ENCODE results near the gene FAM3C. TPM values are rescaled to one million over a fixed set of nuclear protein-coding genes. Genes with fewer than 3 reads are reported as not detected.

The FAM3C gene
- total RNA-seq, 4 donors from 2014 or later: 91.0 to 109 (median 97.9) TPM

- peak overlapping the region; percentile 61 to 87 (median 73) for H3K27ac ChIP-seq
- no peaks in the 10 kb centered on the region for H3K36me3 ChIP-seq
- intact Hi-C loops (cut with DNase I): no loop called here
- peaks cover 8 to 11% of the 10 kb centered on the region in 2 donors for H3K4me1 ChIP-seq
- 61 to 68% methylated on average over 7 of the region's 7 CpGs for WGBS, 2 donors
- DNase-seq: peak in 1 of 2 donors; percentile 4
- H3K27me3 ChIP-seq: no peaks in the 10 kb centered on the region
- TF ChIP-seq CTCF (IDR thresholded peaks at IDR 0.05) (no peak), POLR2A (IDR thresholded peaks at IDR 0.05) (no peak)
- H3K9me3 ChIP-seq: no peaks in the 10 kb centered on the region
- H3K4me3 ChIP-seq (replicated peaks in 1 of 3): peak overlapping the region in 1 of 3 donors; percentile 86
These were observed 1.4 kb downstream of the FAM3C start for GRCh38 chr7:121394709-121395140.

GRCh38 chr7:121393005-121393366 is 3.1 kb downstream of the FAM3C start:
- Histone ChIP-seq H3K4me3 (replicated peaks in 1 of 3) (no peak overlapping the region), H3K27me3 (no peaks in the 10 kb centered on the region), H3K9me3 (no peaks in the 10 kb centered on the region), H3K4me1 (peaks cover 8 to 28% of the 10 kb centered on the region in 2 donors), H3K27ac (no peak overlapping the region), H3K36me3 (no peaks in the 10 kb centered on the region)
- WGBS, 2 donors: 96 to 97% methylated on average over 7 of the region's 7 CpGs
- no peak for DNase-seq
- intact Hi-C loops (cut with DNase I): no loop called here
- TF ChIP-seq POLR2A (IDR thresholded peaks at IDR 0.05) (no peak), CTCF (IDR thresholded peaks at IDR 0.05) (no peak)

- 95 to 96% methylated on average over 10 of the region's 10 CpGs for WGBS, 2 donors
- Histone ChIP-seq H3K4me1 (peaks cover 8 to 31% of the 10 kb centered on the region in 2 donors), H3K27me3 (no peaks in the 10 kb centered on the region), H3K27ac (no peak overlapping the region), H3K4me3 (replicated peaks in 1 of 3) (no peak overlapping the region), H3K36me3 (no peaks in the 10 kb centered on the region), H3K9me3 (no peaks in the 10 kb centered on the region)
- intact Hi-C loops (cut with DNase I): no loop called here
- DNase-seq: no peak
- TF ChIP-seq CTCF (IDR thresholded peaks at IDR 0.05) (no peak), POLR2A (IDR thresholded peaks at IDR 0.05) (no peak)
These were observed 3.7 kb downstream of the FAM3C start for GRCh38 chr7:121392277-121393004.

GRCh38 chr7:121391686-121392085 is 4.4 kb downstream of the FAM3C start:
- WGBS, 2 donors: 63 to 81% methylated on average over 3 of the region's 3 CpGs
- no peak for DNase-seq
- intact Hi-C loops (cut with DNase I): no loop called here
- no peak overlapping the region for H3K27ac ChIP-seq
- TF ChIP-seq CTCF (IDR thresholded peaks at IDR 0.05) (no peak), POLR2A (IDR thresholded peaks at IDR 0.05) (no peak)
- no peaks in the 10 kb centered on the region for H3K36me3 ChIP-seq
- H3K9me3 ChIP-seq: no peaks in the 10 kb centered on the region
- H3K27me3 ChIP-seq: no peaks in the 10 kb centered on the region
- no peak overlapping the region for H3K4me3 ChIP-seq (replicated peaks in 1 of 3)
- H3K4me1 ChIP-seq: peaks cover 8 to 35% of the 10 kb centered on the region in 2 donors

- TF ChIP-seq CTCF (IDR thresholded peaks at IDR 0.05): no peak
- no peak for TF ChIP-seq POLR2A (IDR thresholded peaks at IDR 0.05)
- intact Hi-C loops (cut with DNase I): no loop called here
- H3K4me3 ChIP-seq (replicated peaks in 1 of 3): no peak overlapping the region
- H3K27ac ChIP-seq: no peak overlapping the region
- no peak for DNase-seq
- H3K36me3 ChIP-seq: no peaks in the 10 kb centered on the region
- peaks cover 13 to 43% of the 10 kb centered on the region in 2 donors for H3K4me1 ChIP-seq
- no peaks in the 10 kb centered on the region for H3K9me3 ChIP-seq
- WGBS, 2 donors: 66 to 89% methylated on average over 2 of the region's 2 CpGs
- H3K27me3 ChIP-seq: no peaks in the 10 kb centered on the region
These were observed 5.5 kb downstream of the FAM3C start for GRCh38 chr7:121390617-121391016.

Data from thyroid gland (tissue), 4 donors.